Measurements from ENCODE around the gene NETO2. TPM values are rescaled to one million over a fixed set of nuclear protein-coding genes. Genes with fewer than 3 reads are reported as not detected.

Gene NETO2
- polyA plus RNA-seq, 1 experiment = 42.2 TPM

DNA sequence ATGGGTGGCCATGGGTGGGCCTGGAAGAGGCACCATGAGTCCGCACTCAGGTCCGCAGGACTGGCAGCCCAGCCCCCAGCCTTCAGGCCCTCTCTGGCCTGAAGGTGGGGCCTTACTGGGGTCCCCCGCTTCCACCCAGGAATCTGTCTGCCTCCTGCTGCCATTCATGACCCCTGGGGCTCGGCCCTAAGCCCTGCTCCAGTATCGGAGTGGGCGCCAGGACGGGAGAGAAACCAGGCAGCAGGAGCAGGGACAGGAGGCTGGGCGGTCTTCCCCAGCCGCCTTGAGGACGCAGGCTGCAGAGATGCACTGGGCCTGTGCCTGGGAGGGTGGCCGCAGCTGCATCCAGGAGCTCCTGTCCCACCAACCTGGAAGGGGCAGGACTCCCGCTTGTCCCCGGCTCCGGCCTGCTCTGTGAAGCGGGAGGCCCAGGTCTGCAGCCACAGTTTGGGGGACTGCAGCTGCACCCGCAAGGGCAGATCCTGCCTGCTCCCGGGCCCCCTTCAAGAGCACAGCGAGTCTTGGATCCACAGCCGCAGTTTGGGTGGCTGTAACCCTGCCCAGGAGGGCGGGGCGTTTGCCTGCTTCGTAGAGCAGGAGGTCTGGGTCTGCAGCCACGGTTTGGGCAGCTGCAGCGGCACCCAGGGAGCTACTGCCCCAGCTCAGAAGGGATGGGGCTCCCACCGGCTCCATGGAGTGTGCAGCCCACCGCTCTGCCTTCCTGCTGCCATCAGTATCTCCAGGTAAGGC lies 88.4 kb downstream of the NETO2 start:
- TF ChIP-seq CTCF (IDR thresholded peaks at IDR 0.05; ENCODE audit: low read depth, low read length) = no peak
- no peaks in the 10 kb centered on the region; the same call in 1 of the 2 replicates for H3K9me3 ChIP-seq (ENCODE audit: control insufficient read depth, insufficient read depth, low read length)
- ChIA-PET POLR2A (no interaction called here), CTCF (interaction anchor here (0.9 kb wide), 1 partner anchor 18 kb away, joined by 4 read pairs; no protein-coding TSS in a partner anchor)
- no peak overlapping the region for H3K27ac ChIP-seq (ENCODE audit: low read depth, low read length)
- H3K27me3 ChIP-seq (ENCODE audit: control insufficient read depth, insufficient read depth, low read length) = peaks cover 5% of the 10 kb centered on the region
- no peak for DNase-seq (ENCODE audit: low read depth, low spot score)
- H3K4me3 ChIP-seq (ENCODE audit: low read depth, low read length) = no peak overlapping the region

DNA sequence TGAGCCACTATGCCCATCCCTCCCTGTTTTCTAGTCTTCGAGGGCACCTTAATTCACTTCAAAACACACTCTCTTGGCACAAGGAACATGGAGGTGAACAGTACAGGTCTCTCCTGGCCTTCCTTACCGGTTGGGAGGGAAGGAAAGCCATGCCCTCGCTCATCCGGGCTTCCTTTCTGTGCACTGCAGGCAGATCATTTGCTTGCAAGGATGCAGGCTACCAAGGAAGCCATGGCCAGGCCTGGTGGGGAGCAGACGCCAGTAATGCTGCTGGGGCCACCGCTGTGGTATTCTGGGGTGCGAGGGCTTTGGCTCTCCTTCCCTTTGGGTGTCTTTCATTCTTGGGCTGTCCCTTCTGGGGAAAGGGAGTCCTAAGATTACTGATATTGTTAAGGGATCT lies 89.4 kb downstream of the NETO2 start:
- ChIA-PET POLR2A (no interaction called here), CTCF (interaction anchor here (0.9 kb wide), 1 partner anchor 17 kb away, joined by 4 read pairs; no protein-coding TSS in a partner anchor)
- H3K27ac ChIP-seq (ENCODE audit: low read depth, low read length) = no peak overlapping the region
- DNase-seq (ENCODE audit: low read depth, low spot score) = no peak
- no peak overlapping the region for H3K4me3 ChIP-seq (ENCODE audit: low read depth, low read length)
- H3K27me3 ChIP-seq (ENCODE audit: control insufficient read depth, insufficient read depth, low read length) = peaks cover 5% of the 10 kb centered on the region
- TF ChIP-seq CTCF (IDR thresholded peaks at IDR 0.05; ENCODE audit: low read depth, low read length) = no peak
- H3K9me3 ChIP-seq (ENCODE audit: control insufficient read depth, insufficient read depth, low read length) = no peaks in the 10 kb centered on the region; the same call in 1 of the 2 replicates

- Histone ChIP-seq H3K9me3 (ENCODE audit: control insufficient read depth, insufficient read depth, low read length) (no peaks in the 10 kb centered on the region; the same call in 1 of the 2 replicates), H3K27me3 (ENCODE audit: control insufficient read depth, insufficient read depth, low read length) (peaks cover 5% of the 10 kb centered on the region), H3K4me3 (ENCODE audit: low read depth, low read length) (no peak overlapping the region), H3K27ac (ENCODE audit: low read depth, low read length) (no peak overlapping the region)
- ChIA-PET POLR2A (no interaction called here), CTCF (no interaction called here)
- no peak for DNase-seq (ENCODE audit: low read depth, low spot score)
- TF ChIP-seq CTCF (IDR thresholded peaks at IDR 0.05; ENCODE audit: low read depth, low read length) = no peak
These were observed 89.8 kb downstream of the NETO2 start for GRCh38 chr16:47053895-47054294.

- ChIA-PET CTCF (no interaction called here), POLR2A (no interaction called here)
- Histone ChIP-seq H3K27me3 (ENCODE audit: control insufficient read depth, insufficient read depth, low read length) (peaks cover 6% of the 10 kb centered on the region), H3K4me3 (ENCODE audit: low read depth, low read length) (no peak overlapping the region), H3K9me3 (ENCODE audit: control insufficient read depth, insufficient read depth, low read length) (no peaks in the 10 kb centered on the region; the same call in 1 of the 2 replicates), H3K27ac (ENCODE audit: low read depth, low read length) (no peak overlapping the region)
- no peak for TF ChIP-seq CTCF (IDR thresholded peaks at IDR 0.05; ENCODE audit: low read depth, low read length)
- DNase-seq (ENCODE audit: low read depth, low spot score) = no peak
These were observed 90.8 kb downstream of the NETO2 start for GRCh38 chr16:47052666-47053640.
